GM23248 (cell line): Measurements from ENCODE around the gene DAB1.

Source experiments
- EZH2 ChIP-seq: fragments of 200-600 bp; sonication (generic); IDR thresholded peaks from 2 replicates; pipeline ENCODE4 v1.6.1; 2018; ENCODE audit warnings: antibody characterized with exemption, mild to moderate bottlenecking; ENCODE audit not compliant: insufficient read depth, poor library complexity, severe bottlenecking
- EZH2phosphoT487 ChIP-seq: fragments of 200-600 bp; sonication (generic); IDR thresholded peaks from 2 replicates; pipeline ENCODE4 v1.6.1; 2018; ENCODE audit warnings: antibody characterized with exemption, moderate library complexity, mild to moderate bottlenecking, low read depth; ENCODE audit not compliant: insufficient read depth

GRCh38 chr1:57468641-57469523, 45.0 kb upstream of the DAB1 start:
- TF ChIP-seq EZH2 (no peak), EZH2phosphoT487 (peak; percentile 91)
